ENCODE results near the gene ZNF865.

GRCh38 chr19:55611300-55611982 lies 6.0 kb downstream of the ZNF865 start:
- no peak for TF ChIP-seq CTCF (IDR thresholded peaks at IDR 0.05; ENCODE audit: extremely low read depth in 1 of 2, insufficient read depth in 1 of 2, low read depth in 1 of 2, low read length in 2 of 2)
- TF ChIP-seq MAX (IDR thresholded peaks at IDR 0.05; ENCODE audit: insufficient read depth, insufficient read length): no peak
- TF ChIP-seq POLR2A (IDR thresholded peaks at IDR 0.05; ENCODE audit: low read depth, low read length): no peak
- no peak for TF ChIP-seq EZH2 (IDR thresholded peaks at IDR 0.05; ENCODE audit: borderline replicate concordance, low read depth, low read length, severe bottlenecking)
- no peak for TF ChIP-seq POLR2AphosphoS5 (IDR thresholded peaks at IDR 0.05; ENCODE audit: insufficient read depth, low read depth, low read length)
- no peak for TF ChIP-seq JUN (IDR thresholded peaks at IDR 0.05; ENCODE audit: borderline replicate concordance, insufficient read depth, insufficient read length, low read depth)
- no peak for TF ChIP-seq FOS (IDR thresholded peaks at IDR 0.05; ENCODE audit: borderline replicate concordance, insufficient read depth, low read length)
